Naive thymus-derived CD4-positive, alpha-beta T cell (primary cell): ENCODE results near the gene KLK7. TPM values are rescaled to one million over a fixed set of nuclear protein-coding genes. Genes with fewer than 3 reads are reported as not detected.
A peak's percentile ranks its signal among the peaks of the same experiment; 100 is the strongest.

ENCODE experiments used
- ATAC-seq: fragments of 150-1000 bp; cut with Tn5 transposase; 2 replicates; pipeline ENCODE4 v1.10.0; 2021; ENCODE audit warnings: mild to moderate bottlenecking, moderate library complexity
- CTCF ChIA-PET: fragments of 350-600 bp; sonication (Branson Sonifier 250); formaldehyde crosslinking; loops from one replicate; lab custom pipeline; 2021; ENCODE audit warnings: antibody characterized with exemption; lab: Charles Lee
- POLR2A ChIA-PET: fragments of 350-600 bp; sonication (Branson Sonifier 250); formaldehyde crosslinking; loops from one replicate; lab custom pipeline; 2021; ENCODE audit warnings: antibody characterized with exemption, inconsistent platforms; lab: Charles Lee
- DNase-seq, 9 donors: peaks; one replicate each; pipeline versions ENCODE4 v3.0.0 to v3.0.0-alpha.2; 2020 to 2022; ENCODE audit warnings: mixed read lengths in 1 of 9
- H3K27ac ChIP-seq: one replicate; pipeline ENCODE4 v1.7.0; 2013; ENCODE audit warnings: mild to moderate bottlenecking, low read depth, low read length, moderate library complexity
- H3K27me3 ChIP-seq, 2 donors: one replicate each; pipeline ENCODE4 v1.7.0; 2013; ENCODE audit warnings: low read length in 2 of 2, mild to moderate bottlenecking in 2 of 2, moderate library complexity in 2 of 2; ENCODE audit not compliant: control insufficient read depth in 2 of 2, insufficient read depth in 2 of 2
- H3K36me3 ChIP-seq, 3 experiments: 1 replicate in 2 of 3; 2 replicates in 1 of 3; pipeline ENCODE4 v1.7.0; 2013; ENCODE audit warnings: low read length in 3 of 3, mild to moderate bottlenecking in 3 of 3, moderate library complexity in 1 of 3; ENCODE audit not compliant: insufficient read depth in 3 of 3, control insufficient read depth in 2 of 3
- H3K4me1 ChIP-seq, 2 donors: one replicate each; pipeline ENCODE4 v1.7.0; 2013; ENCODE audit warnings: low read length in 2 of 2, mild to moderate bottlenecking in 2 of 2, moderate library complexity in 1 of 2; ENCODE audit not compliant: control insufficient read depth in 2 of 2, insufficient read depth in 2 of 2
- H3K4me3 ChIP-seq: 2 replicates; pipeline ENCODE4 v1.7.0; 2013; ENCODE audit warnings: mild to moderate bottlenecking, low read length
- H3K9me3 ChIP-seq, 3 experiments: 1 replicate in 2 of 3; 2 replicates in 1 of 3; pipeline ENCODE4 v1.7.0; 2013; ENCODE audit warnings: low read length in 3 of 3; ENCODE audit not compliant: control insufficient read depth in 2 of 3
- H3K27ac Mint-ChIP-seq, 9 donors: one replicate each; pipeline ENCODE4 v1.8.0; 2020 to 2022; ENCODE audit warnings: mixed read lengths in 9 of 9, mild to moderate bottlenecking in 8 of 9, moderate library complexity in 5 of 9, inconsistent platforms in 2 of 9
- H3K27me3 Mint-ChIP-seq, 5 donors: one replicate each; pipeline ENCODE4 v1.8.0; 2021 to 2022; ENCODE audit warnings: mixed read lengths in 5 of 5, mild to moderate bottlenecking in 1 of 5
- H3K36me3 Mint-ChIP-seq, 5 donors: one replicate each; pipeline ENCODE4 v1.8.0; 2020 to 2022; ENCODE audit warnings: mixed read lengths in 5 of 5, mild to moderate bottlenecking in 3 of 5, inconsistent platforms in 1 of 5
- H3K4me1 Mint-ChIP-seq, 7 donors: one replicate each; pipeline ENCODE4 v1.8.0; 2020 to 2022; ENCODE audit warnings: mixed read lengths in 7 of 7, mild to moderate bottlenecking in 3 of 7, inconsistent platforms in 1 of 7
- H3K4me3 Mint-ChIP-seq, 10 donors: one replicate each; pipeline ENCODE4 v1.8.0; 2020 to 2022; ENCODE audit warnings: mild to moderate bottlenecking in 10 of 10, mixed read lengths in 10 of 10, moderate library complexity in 6 of 10, inconsistent platforms in 2 of 10
- H3K9me3 Mint-ChIP-seq, 11 donors: one replicate each; pipeline ENCODE4 v1.8.0; 2020 to 2022; ENCODE audit warnings: mixed read lengths in 11 of 11, mild to moderate bottlenecking in 4 of 11, inconsistent platforms in 1 of 11, moderate library complexity in 1 of 11
- intact Hi-C, 2 donors: fragments of 100-400 bp; cut with micrococcal nuclease; formaldehyde crosslinking; loops; one replicate each; pipeline ENCODE4 v1.15.1; 2023
- polyA plus RNA-seq, 2 donors: library from polyadenylated mRNA; unstranded; fragments of 300-500 nt; fragmentation: Illumina TruSeq; gene quantifications; one replicate each; pipeline ENCODE4 v1.2.3, GENCODE V29; 2021
- total RNA-seq, 6 experiments: library from RNA in 5 of 6; stranded (reverse) in 5 of 6; gene quantifications; 1 replicate in 5 of 6; 2 replicates in 1 of 6; pipeline ENCODE4 v1.2.3 and lab custom pipeline; 2021 to 2026

The KLK7 gene
- total and polyA plus RNA-seq, 7 experiments from 2014 or later, result not detected

- ChIA-PET POLR2A (no interaction called here), CTCF (no interaction called here)
- H3K27me3 ChIP-seq, result peaks cover 0 to 4% of the 10 kb centered on the region in 2 donors
- DNase-seq, result no peak
- Mint-ChIP-seq H3K27ac (no peak overlapping the region), H3K9me3 (peaks cover 0 to 7% (median 0%) of the 10 kb centered on the region in 11 donors), H3K4me1 (peaks cover 0 to 9% (median 0%) of the 10 kb centered on the region in 7 donors), H3K4me3 (no peak overlapping the region), H3K36me3 (no peaks in the 10 kb centered on the region), H3K27me3 (peaks cover 19 to 72% (median 53%) of the 10 kb centered on the region in 5 donors)
- ATAC-seq, result no peak
- no peaks in the 10 kb centered on the region for H3K9me3 ChIP-seq
- no peaks in the 10 kb centered on the region for H3K36me3 ChIP-seq
- H3K4me1 ChIP-seq, result no peaks in the 10 kb centered on the region
- H3K4me3 ChIP-seq, result no peak overlapping the region
- intact Hi-C loops, result no loop called here
- no peak overlapping the region for H3K27ac ChIP-seq
Measured at GRCh38 chr19:50982186-50982585, 1.5 kb downstream of the KLK7 start.

- no peaks in the 10 kb centered on the region for H3K9me3 ChIP-seq
- no peaks in the 10 kb centered on the region for H3K36me3 Mint-ChIP-seq
- no peak overlapping the region for H3K27ac Mint-ChIP-seq
- intact Hi-C loops, result no loop called here
- peaks cover 0 to 7% (median 0%) of the 10 kb centered on the region in 11 donors for H3K9me3 Mint-ChIP-seq
- no peak overlapping the region for H3K4me3 Mint-ChIP-seq
- CTCF ChIA-PET, result no interaction called here
- H3K36me3 ChIP-seq, result no peaks in the 10 kb centered on the region
- DNase-seq (no peak), ATAC-seq (no peak)
- H3K27ac ChIP-seq, result no peak overlapping the region
- POLR2A ChIA-PET, result no interaction called here
- peaks cover 0 to 9% (median 0%) of the 10 kb centered on the region in 7 donors for H3K4me1 Mint-ChIP-seq
- no peak overlapping the region for H3K4me3 ChIP-seq
- no peaks in the 10 kb centered on the region for H3K4me1 ChIP-seq
- peaks cover 0 to 4% of the 10 kb centered on the region in 2 donors for H3K27me3 ChIP-seq
- peaks cover 16 to 71% (median 57%) of the 10 kb centered on the region in 5 donors for H3K27me3 Mint-ChIP-seq
Measured at GRCh38 chr19:50981587-50982146, 2.0 kb downstream of the KLK7 start.

GRCh38 chr19:50980208-50980607 is 3.5 kb downstream of the KLK7 start:
- Mint-ChIP-seq H3K27me3 (peaks cover 15 to 72% (median 60%) of the 10 kb centered on the region in 5 donors), H3K4me3 (no peak overlapping the region), H3K36me3 (no peaks in the 10 kb centered on the region), H3K4me1 (peaks cover 0 to 9% (median 0%) of the 10 kb centered on the region in 7 donors), H3K9me3 (peaks cover 0 to 6% (median 0%) of the 10 kb centered on the region in 11 donors), H3K27ac (no peak overlapping the region)
- no peaks in the 10 kb centered on the region for H3K4me1 ChIP-seq
- DNase-seq, result no peak
- no peak for ATAC-seq
- peaks cover 0 to 4% of the 10 kb centered on the region in 2 donors for H3K27me3 ChIP-seq
- ChIA-PET POLR2A (no interaction called here), CTCF (no interaction called here)
- H3K9me3 ChIP-seq, result no peaks in the 10 kb centered on the region
- no peak overlapping the region for H3K27ac ChIP-seq
- intact Hi-C loops, result no loop called here
- H3K36me3 ChIP-seq, result no peaks in the 10 kb centered on the region
- H3K4me3 ChIP-seq, result no peak overlapping the region

- DNase-seq (no peak), ATAC-seq (no peak)
- Mint-ChIP-seq H3K27ac (no peak overlapping the region), H3K27me3 (peaks cover 11 to 72% (median 55%) of the 10 kb centered on the region in 5 donors), H3K36me3 (no peaks in the 10 kb centered on the region), H3K4me3 (no peak overlapping the region), H3K9me3 (peaks cover 0 to 6% (median 0%) of the 10 kb centered on the region in 11 donors), H3K4me1 (peaks cover 0 to 9% (median 0%) of the 10 kb centered on the region in 7 donors)
- ChIA-PET CTCF (no interaction called here), POLR2A (no interaction called here)
- H3K4me1 ChIP-seq, result no peaks in the 10 kb centered on the region
- H3K36me3 ChIP-seq, result no peaks in the 10 kb centered on the region
- H3K4me3 ChIP-seq, result no peak overlapping the region
- H3K27ac ChIP-seq, result no peak overlapping the region
- peaks cover 0 to 4% of the 10 kb centered on the region in 2 donors for H3K27me3 ChIP-seq
- intact Hi-C loops, result no loop called here
- H3K9me3 ChIP-seq, result no peaks in the 10 kb centered on the region
Measured at GRCh38 chr19:50979758-50980157, 4.0 kb downstream of the KLK7 start.

GRCh38 chr19:50978772-50979390 is 4.8 kb downstream of the KLK7 start:
- intact Hi-C loops, result no loop called here
- no peaks in the 10 kb centered on the region for H3K36me3 ChIP-seq
- Mint-ChIP-seq H3K9me3 (peaks cover 0 to 9% (median 0%) of the 10 kb centered on the region in 11 donors), H3K4me1 (peaks cover 0 to 9% (median 0%) of the 10 kb centered on the region in 7 donors), H3K27ac (peak overlapping the region in 1 of 9 donors; percentile 8), H3K4me3 (no peak overlapping the region), H3K36me3 (no peaks in the 10 kb centered on the region), H3K27me3 (peaks cover 13 to 70% (median 56%) of the 10 kb centered on the region in 5 donors)
- peaks cover 0 to 4% of the 10 kb centered on the region in 2 donors for H3K27me3 ChIP-seq
- no peak for DNase-seq
- ChIA-PET CTCF (no interaction called here), POLR2A (no interaction called here)
- ATAC-seq, result no peak
- H3K4me1 ChIP-seq, result no peaks in the 10 kb centered on the region
- H3K4me3 ChIP-seq, result no peak overlapping the region
- H3K9me3 ChIP-seq, result no peaks in the 10 kb centered on the region
- no peak overlapping the region for H3K27ac ChIP-seq

GRCh38 chr19:50977626-50978025 is 6.1 kb downstream of the KLK7 start:
- Histone ChIP-seq H3K27ac (no peak overlapping the region), H3K4me1 (no peaks in the 10 kb centered on the region), H3K27me3 (peaks cover 0 to 4% of the 10 kb centered on the region in 2 donors), H3K4me3 (no peak overlapping the region), H3K36me3 (no peaks in the 10 kb centered on the region), H3K9me3 (no peaks in the 10 kb centered on the region)
- Mint-ChIP-seq H3K36me3 (no peaks in the 10 kb centered on the region), H3K27me3 (peaks cover 10 to 76% (median 63%) of the 10 kb centered on the region in 5 donors), H3K27ac (no peak overlapping the region), H3K4me3 (no peak overlapping the region), H3K9me3 (peaks cover 0 to 7% (median 0%) of the 10 kb centered on the region in 11 donors), H3K4me1 (peaks cover 0 to 9% (median 0%) of the 10 kb centered on the region in 7 donors)
- ChIA-PET POLR2A (no interaction called here), CTCF (no interaction called here)
- intact Hi-C loops, result no loop called here
- no peak for ATAC-seq
- no peak for DNase-seq
